HG03103 (cell line): Measurements from ENCODE around the gene CNOT2.
"Not testable (repeated sequence)": the region's sequence is repeated elsewhere in the genome, so short reads cannot be mapped to it uniquely, and the experiment has no call there.

Experiments
- ATAC-seq: cut with Tn5 transposase; IDR thresholded peaks from one replicate; pipeline ENCODE4 v1.9.1; 2021; ENCODE audit warnings: low read depth; ENCODE audit not compliant: unreplicated experiment

Gene CNOT2

DNA sequence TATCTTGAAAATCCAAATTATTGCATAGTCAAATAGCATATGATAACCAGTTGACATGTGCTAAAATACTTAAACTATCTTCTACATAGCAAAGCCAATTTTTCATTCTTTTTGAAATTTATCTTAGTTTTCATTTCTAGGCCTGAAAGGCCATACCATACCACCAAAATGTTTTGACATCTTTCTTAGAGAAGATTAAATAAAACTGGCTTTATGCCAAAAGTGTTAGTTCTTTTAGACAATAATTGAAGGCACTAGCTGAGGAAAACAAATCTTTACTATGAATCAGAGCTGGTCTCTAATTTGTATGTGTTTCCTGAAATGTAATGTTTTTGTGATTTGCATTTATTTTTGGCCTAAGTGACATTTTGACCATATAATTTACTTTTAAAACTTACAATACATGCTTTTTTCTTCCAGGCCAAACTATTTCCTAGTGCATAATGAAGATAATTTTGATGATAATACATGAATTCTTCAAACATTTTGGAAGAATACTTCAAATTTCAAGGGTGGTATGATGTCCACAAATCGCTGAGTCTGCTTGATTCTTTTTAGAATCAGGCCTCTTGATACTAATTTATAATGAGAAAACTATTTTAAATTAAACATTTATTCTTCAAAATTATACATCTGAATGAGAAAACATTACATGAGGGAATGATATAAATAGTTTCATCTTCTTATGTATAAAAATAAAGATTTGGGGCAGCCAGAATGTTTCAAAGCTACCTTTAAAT lies 116.4 kb downstream of the CNOT2 start:
- no peak for ATAC-seq

DNA sequence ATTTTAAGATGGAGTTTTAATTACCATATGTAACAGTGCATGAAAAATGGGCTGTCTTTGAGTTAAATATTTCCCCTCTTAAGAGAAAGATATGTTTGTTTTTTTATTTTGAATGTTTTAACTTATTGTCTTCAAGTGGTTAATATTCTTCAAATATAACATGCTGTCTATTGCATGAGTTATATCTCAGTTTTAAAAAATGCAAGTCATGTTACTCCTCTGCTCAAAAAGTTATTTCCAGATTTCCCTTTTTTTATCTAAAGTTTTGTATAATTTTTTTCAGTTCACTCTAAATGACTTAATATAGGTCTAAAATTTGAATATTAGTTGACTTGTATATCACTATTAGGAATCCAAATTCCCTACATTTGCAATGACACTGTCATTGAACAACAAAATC lies 117.0 kb downstream of the CNOT2 start:
- ATAC-seq, result no peak

DNA sequence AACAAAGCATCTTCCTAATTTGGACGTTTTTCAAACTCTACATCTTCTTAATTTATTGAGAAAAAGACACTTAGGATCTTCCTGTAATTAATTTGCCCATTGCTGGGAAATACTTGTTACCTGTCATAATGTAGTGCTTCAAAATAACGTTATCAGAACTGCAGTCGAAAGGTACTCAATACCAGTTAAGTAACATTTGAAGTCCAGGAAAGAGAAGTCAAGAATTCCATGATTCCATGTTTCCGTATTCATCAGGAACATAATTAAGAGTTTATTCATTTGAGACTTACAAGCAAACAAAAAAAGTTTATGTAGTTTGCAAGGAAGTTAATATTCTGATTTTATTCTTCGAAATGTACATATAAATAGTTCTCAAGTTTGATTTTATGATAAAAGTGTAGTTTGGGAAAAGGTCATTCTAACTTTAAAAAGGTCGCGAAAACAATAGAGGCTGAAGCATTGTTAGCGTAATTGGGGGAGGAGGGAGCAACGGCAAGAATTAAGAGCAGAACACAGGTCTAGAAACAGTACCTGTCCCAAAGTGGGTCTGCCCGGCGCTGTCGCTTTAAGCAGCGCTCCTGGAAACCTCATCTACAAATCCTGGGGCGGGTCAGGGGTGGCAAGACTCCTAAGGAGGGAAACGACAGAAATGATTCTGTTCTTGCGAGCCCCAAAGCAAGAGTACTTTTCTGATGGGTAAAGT lies 121.6 kb downstream of the CNOT2 start:
- ATAC-seq, result no peak

DNA sequence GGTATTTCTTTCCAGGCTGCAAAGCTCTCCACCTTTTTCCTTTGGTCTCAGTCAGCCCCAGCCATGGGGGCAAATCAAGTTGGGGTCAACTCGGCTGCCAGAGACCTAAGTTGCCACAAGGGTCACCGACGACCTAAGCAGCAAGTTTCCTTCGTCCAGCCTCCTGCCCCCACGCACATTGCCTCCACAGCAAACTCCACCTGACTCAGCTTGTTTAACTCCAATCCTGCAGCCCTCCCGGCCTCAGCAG lies 122.1 kb downstream of the CNOT2 start:
- ATAC-seq, result no peak

DNA sequence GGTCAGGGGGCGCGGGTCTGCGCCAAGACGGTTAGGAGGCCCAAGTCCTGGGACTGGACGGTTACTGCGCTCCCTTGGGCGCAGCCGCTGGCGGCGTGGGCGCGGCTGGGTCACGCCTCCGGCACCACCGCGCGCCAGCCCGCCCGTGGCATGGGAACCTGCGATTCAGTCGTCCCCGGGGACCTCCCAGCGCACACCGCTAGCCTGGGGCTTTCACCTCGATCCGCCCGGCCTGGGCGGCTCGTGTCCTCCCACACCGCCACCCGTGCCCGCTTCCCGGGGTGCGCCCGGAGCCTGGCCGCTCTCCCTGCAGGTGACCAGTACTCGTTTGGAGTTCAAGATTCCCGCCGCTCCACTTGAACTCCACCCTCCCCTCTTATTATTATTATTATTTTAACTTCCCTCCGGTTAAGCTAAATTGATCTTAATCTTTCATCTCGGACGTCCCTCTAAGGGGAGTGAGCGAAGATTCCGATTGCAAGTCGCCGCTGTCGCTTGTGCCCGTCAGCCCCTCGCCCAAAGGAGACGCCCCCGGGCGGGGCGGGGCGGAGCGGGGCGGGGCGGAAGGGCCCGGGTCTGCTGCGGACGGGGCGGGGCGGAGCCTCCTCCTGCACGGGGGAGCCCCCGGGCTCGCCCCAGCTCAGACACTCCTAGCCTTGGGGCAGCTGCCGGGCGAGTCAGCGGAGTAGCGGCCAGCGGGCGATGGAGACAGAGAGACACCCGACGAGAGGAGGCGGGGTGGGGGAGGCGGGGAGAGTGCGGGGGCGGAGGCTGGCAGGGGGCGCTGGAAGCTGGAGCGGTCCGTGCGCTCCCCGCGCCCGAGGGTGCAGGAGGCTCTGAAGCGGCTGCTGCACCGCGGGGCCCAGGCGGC lies 122.7 kb downstream of the CNOT2 start, which contains the start of gene KCNMB4:
Gene KCNMB4, plus strand, starts transcription at position 643 of the 871 bp plus-strand sequence. CDS start 445 bp downstream, outside the sequence.
- ATAC-seq, result peak; percentile 71

DNA sequence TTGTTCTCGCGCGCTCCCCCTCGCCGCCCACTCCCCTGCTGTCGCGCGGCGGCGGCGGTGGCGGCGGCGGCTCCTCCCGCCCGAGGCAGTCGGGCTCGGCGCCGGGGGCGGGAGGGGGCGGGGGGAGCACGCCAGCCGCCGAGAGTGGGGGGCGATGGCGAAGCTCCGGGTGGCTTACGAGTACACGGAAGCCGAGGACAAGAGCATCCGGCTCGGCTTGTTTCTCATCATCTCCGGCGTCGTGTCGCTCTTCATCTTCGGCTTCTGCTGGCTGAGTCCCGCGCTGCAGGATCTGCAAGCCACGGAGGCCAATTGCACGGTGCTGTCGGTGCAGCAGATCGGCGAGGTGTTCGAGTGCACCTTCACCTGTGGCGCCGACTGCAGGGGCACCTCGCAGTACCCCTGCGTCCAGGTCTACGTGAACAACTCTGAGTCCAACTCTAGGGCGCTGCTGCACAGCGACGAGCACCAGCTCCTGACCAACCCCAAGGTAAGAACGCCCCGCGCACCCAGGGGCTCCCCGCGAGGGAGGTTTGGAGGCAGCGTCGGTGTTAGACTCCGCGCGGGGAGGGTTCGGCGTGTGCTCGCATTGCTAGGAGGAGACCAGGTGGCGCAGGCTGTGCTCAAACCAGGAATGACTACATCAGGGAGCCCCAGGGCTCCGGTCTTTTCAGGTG lies 123.5 kb downstream of the CNOT2 start:
- peak; percentile 38 for ATAC-seq

DNA sequence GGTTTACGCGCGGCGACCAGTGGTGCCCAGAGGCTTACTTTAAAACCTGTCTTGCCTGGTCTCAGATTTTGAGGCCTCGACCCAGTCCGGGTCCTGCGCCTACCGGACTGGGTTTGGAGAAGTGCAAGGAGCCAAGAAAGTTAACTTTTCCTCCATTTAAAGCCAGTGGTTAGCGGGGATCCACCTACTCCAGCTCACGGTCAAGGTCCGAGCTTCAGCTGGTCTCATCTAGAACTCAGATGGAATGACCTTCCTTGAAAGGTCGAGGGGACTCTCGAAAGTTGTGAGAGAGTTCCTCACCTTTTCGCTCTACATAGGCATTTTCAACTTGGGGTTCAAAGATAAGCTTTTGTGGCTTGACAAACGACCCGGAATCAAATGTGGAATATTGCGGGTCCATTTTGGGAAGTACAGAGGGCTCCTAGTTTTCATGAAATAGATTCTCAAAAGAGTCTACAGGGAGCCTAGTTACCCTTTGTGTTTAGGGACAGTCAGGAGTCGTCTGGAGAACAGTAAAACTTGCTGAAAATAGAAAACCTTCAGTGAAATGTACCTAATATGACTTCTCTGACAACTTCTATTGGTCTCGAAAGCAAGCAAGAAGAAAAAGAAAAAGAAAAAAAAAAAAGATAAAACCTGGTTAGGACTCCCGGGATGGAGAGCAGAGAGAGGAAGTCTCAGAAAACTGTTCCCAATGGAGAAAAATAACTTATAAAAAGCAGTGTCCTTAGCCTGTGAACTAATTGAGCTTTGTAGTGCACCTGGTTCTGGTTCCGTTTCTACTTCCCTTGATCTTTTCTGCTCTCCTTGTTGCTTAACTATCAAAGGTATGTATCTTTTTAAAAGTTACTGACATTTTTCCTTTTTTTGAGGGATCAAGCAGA lies 124.3 kb downstream of the CNOT2 start:
- no peak for ATAC-seq

DNA sequence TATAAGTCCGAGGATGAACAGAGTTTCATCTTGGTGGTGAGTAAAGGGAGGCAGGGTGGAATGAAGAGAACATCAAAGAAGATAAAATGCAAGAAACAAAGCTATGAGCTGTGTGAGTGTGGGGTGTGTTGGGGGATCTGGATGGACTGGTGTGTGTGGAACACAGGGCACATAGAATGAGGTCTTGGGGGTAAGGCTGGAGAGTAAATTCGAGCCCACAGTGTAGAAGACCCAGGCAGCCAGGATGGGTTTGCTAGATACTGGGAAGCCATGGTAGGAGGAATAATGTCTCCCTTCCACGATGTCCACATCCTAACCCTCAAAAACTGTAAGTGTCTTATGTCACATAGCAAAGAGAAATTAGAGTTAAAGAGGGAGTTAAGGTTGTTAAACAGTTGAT lies 129.6 kb downstream of the CNOT2 start:
- no peak for ATAC-seq

DNA sequence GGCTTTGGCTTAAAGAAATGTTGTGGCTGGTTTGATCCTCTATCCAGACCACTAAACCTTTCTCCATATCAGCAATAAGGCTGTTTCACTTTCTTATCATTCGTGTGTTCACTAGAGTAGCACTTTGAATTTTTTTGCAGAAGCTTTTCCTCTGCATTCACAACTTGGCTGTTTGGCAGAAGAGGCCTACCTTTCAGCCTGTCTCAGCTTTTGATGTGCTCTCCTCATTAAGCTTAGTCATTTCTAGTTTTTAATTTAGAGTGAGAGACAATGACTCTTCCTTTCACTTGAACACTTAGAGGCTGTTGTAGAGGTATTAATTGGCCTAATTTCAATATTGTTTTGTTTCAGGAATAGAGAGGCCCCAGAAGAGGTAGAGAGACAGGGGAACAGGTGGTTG lies 136.6 kb downstream of the CNOT2 start:
- no peak for ATAC-seq

DNA sequence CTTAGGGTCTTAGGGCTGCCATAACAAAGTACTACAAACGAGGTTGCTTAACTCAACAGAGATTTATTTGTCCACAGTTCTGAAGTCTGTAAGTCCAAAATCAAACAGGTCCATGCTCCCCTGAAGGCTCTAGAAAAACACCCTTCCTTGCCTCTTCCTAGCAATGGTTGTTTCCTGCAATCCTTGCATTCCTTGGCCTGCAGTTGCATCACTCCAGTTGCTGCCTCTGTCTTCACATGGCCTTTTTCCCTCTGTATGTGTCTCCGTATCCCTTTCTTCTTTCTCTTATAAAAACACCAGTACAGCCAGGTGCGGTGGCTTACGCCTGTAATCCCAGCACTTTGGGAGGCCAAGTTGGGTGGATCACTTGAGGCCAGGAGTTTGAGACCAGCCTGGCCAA lies 140.3 kb downstream of the CNOT2 start:
- no peak for ATAC-seq

DNA sequence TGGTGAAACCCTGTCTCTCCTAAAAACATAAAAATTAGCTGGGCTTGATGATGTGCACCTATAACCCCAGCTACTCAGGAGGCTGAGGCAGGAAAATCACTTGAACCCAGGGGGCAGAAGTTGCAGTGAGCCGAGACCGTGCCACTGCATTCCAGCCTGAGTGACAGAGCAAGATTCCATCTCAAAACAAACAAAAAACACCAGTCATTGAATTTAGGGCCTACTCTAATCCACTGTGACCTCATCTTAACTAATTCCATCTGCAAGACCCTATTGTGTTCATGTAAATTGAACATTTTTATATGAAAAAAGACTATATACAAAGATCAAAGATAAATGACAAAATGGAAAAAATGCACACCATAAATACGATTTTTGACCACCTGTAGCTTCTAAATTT lies 140.7 kb downstream of the CNOT2 start:
- no peak for ATAC-seq

DNA sequence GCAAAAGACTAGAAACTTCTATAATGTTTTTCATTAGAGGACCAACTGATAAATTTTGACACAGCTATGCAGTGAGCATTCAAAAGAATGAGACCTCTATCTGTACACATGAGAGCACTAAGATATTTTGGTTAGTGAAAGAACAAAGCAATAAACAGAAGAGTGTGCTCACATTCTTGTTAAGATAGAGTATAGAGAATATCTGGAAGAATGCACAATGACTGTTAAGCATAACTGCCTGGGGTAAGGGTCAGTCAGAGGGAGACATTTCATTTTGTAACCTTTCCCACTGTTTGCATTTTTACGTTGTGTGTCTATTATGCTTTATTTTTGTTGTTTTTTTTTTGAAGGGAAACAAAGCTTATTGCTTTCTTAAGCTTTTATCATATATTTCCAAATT lies 143.5 kb downstream of the CNOT2 start:
- ATAC-seq, result no peak

DNA sequence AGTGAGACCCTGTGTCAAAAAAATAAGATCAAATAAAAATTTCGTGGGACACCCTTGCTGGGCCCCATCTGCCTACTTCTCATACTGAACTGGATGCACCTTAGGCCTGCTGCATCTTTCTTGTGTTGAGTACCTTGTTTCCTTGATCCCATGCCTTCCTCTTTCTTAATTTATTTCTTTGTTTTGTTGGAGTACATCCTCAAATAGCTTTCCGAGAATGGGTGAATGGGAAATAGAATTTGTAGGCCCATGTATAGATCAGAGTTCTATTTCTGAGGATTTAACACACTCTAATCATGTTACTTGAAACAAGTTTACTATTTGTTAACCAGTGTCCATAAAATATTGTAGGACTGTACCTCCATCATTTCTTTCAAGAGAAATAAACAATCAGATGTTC lies 146.4 kb downstream of the CNOT2 start:
- no peak for ATAC-seq

DNA sequence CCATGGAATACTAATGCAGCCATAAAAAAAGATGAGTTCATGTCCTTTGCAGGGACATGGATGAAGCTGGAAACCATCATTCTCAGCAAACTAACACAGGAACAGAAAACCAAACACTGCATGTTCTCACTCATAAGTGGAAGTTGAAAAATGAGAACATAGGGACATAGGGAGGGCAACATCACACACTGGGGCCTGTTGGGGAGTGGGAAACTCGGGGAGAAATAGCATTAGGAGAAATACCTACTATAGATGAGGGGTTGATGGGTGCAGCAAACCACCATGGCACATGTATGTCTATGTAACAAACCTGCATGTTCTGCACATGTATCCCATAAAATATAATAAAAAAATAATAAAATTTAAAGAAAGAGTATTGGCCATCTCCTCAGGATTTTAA lies 149.4 kb downstream of the CNOT2 start:
- ATAC-seq, result not testable (repeated sequence)

DNA sequence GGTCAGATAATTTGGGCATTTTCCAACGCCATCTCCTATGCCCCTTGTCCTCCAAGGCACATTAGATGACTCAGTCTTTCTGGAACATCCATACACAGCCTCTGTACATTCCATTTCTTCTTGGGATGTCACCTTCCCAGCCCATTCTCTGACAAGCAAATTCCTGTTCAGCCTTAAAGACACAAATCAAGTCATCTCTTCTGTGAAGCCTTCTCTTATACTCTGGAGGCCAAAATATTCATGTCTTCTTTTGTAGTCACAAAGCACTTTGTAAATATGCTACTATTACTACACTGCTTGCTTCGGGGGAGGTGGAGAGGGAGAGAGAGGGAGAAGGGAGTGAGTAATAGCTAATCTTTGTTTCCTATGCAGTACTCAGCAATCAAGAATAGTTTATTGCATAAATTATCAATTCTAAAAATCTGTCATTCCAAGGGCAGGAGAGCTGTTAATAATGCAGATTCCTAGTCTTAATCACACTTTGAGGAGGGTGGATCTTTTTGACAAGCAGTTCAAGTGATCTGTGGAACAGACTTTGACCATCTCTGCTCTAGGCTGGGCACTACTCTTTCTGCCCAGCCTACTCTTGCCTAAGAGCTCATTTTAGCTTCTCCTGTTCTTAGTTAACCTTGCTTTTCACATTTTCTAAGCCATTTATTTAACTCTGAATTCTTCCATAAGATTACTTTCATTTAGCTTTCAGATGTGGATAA lies 150.7 kb downstream of the CNOT2 start:
- ATAC-seq, result no peak

DNA sequence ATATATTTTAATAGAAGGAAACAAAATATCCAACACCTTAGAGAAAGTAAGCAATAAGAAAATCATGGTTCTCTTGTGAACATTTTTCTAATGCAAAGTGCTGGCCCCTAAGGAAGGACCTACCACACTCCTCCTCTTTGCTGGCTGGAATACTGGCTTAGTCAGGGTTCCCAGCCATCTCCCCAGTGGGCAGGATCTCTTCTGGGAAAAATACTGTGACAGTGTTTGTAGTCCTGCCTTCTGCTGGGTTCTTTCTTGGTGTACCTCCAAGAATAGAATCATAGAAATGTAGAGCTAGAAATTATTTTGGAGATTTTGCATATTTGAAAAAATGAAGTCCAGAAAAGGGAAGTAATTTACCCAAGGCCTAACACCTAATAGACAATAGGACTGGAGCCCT lies 154.8 kb downstream of the CNOT2 start:
- no peak for ATAC-seq

DNA sequence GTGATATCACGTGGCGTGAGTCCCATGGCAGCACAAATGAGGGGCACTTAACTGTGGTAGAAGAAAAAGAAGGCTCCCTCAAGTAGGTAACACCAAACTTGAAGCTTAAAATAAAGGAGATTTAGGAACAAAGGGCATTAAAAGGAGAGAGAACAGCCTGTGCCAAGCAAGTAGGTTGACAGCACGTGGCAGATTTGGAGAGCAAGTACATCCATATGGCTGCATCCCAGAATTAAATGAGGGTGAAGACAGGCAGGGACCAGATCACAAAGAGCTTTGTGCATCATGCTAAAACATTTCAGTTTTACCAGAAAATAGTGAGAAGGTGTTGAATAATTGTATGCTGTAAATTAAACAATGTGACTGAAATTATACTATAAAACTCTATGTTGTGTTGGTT lies 155.6 kb downstream of the CNOT2 start:
- no peak for ATAC-seq

DNA sequence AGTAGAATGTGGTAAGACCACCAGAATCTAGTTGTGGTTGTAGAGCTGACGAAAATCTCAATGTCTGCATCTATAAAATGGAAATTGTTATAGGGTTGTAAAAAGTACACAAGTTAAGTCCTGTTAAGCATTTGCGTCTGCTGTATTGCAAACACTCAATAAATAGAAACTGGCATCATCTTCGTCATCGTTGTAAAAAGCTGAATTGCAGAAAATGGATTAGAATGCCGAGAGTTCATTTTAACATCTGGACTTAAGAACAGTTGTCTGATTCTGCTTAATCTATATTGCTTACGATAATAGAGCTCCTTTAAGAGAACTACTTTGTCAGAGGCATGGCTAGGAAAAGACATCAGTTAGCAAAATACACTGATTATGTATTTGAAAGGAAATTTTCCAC lies 156.1 kb downstream of the CNOT2 start:
- no peak for ATAC-seq

DNA sequence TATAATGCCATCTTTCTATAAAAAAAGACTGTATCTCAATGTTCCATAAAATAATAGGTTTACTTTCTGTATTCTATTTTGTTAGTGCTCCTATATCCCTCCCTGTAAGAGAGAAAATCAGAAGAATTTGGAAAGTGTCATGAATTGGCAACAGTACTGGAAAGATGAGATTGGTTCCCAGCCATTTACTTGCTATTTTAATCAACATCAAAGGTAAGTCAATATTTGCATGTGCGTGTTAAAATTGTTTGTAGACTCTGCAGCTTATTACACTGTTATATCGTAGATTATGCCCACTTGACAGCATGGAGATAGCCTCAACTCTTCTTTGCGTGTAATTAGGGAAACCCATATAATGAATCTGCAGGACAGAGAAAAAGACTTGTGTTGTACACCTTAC lies 156.9 kb downstream of the CNOT2 start:
- ATAC-seq, result no peak
